Stimulated activated CD4-positive, alpha-beta T cell treated with anti-CD3 and anti-CD28 coated beads, Interleukin-15, amount 100 ng/mL, for 24 hours (primary cell): Measurements from ENCODE around the gene CHM.
"Not testable (repeated sequence)": the region's sequence is repeated elsewhere in the genome, so short reads cannot be mapped to it uniquely, and the experiment has no call there.

Source experiments
- DNase-seq: peaks from one replicate; pipeline ENCODE4 v3.0.0-alpha.2; 2020

CHM gene, protein sequence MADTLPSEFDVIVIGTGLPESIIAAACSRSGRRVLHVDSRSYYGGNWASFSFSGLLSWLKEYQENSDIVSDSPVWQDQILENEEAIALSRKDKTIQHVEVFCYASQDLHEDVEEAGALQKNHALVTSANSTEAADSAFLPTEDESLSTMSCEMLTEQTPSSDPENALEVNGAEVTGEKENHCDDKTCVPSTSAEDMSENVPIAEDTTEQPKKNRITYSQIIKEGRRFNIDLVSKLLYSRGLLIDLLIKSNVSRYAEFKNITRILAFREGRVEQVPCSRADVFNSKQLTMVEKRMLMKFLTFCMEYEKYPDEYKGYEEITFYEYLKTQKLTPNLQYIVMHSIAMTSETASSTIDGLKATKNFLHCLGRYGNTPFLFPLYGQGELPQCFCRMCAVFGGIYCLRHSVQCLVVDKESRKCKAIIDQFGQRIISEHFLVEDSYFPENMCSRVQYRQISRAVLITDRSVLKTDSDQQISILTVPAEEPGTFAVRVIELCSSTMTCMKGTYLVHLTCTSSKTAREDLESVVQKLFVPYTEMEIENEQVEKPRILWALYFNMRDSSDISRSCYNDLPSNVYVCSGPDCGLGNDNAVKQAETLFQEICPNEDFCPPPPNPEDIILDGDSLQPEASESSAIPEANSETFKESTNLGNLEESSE

GRCh38 chrX:86047174-86047935 is at the start of gene CHM:
CHM (minus strand) TSS chrX:86047558; CDS start chrX:86047532, 26 bp downstream.
- peak; percentile 61 for DNase-seq

DNA sequence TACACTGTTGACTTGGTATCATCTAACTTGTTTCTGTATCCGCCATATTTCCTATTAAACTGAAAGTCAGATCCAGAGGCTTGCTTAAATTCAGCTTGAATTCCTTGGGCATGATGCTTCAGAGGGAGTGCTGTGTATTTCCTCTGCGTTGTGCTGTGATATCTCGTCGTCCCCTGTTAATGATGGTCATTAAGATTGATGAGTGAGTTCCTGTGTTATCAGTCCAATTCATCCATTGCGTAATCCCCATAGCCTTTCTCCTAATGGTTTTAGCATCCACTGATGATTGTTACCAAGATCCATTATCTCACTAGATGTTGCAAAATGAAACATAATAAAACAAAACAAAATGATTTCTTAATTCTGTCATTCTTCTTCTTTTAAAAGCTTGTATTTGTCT is 31.3 kb upstream of the CHM start:
- no peak for DNase-seq

DNA sequence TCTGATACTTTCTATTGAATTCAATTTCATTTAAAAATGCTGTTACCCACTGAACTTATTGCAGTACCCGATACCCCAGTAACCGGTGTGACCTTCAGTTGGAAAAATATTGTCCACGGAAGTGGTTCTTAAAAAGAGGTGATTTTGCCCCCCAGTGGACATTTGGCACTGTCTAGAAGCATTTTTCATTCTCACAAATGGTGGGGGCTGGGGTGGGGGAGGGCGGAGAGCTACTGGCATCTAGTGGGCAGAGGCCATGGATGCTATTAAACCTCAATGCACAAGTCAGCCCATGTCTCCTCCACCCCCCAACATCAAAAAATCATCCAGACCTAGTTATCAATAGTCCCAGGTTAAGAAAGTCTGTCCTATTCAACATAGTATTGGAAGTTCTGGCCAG is 19.6 kb upstream of the CHM start:
- no peak for DNase-seq

- DNase-seq: no peak
Measured at GRCh38 chrX:86061407-86061806, 14.0 kb upstream of the CHM start.

- DNase-seq: no peak
Measured at GRCh38 chrX:86051741-86052140, 4.4 kb upstream of the CHM start.

GRCh38 chrX:86047936-86048280 is 550 bp upstream of the CHM start:
- no peak for DNase-seq

DNA sequence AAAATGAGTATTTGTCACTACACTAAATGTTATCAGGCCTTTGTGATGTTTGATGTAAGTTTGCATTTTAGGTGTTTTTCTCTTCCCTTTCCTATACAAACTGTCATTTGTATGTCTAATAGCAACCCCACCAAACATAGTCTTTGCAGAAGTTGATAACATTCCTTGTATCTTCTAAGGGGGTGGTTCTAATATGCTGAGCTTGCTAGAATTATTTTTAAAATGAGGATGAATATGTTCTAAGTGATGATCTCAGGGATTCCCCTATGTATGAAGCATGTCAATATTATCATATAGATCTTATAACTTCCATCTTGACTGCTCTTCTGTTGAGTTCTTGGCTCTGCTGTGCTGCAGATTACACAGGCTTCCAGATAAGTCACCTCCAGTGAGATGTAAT is 3.1 kb downstream of the CHM start:
- no peak for DNase-seq

DNA sequence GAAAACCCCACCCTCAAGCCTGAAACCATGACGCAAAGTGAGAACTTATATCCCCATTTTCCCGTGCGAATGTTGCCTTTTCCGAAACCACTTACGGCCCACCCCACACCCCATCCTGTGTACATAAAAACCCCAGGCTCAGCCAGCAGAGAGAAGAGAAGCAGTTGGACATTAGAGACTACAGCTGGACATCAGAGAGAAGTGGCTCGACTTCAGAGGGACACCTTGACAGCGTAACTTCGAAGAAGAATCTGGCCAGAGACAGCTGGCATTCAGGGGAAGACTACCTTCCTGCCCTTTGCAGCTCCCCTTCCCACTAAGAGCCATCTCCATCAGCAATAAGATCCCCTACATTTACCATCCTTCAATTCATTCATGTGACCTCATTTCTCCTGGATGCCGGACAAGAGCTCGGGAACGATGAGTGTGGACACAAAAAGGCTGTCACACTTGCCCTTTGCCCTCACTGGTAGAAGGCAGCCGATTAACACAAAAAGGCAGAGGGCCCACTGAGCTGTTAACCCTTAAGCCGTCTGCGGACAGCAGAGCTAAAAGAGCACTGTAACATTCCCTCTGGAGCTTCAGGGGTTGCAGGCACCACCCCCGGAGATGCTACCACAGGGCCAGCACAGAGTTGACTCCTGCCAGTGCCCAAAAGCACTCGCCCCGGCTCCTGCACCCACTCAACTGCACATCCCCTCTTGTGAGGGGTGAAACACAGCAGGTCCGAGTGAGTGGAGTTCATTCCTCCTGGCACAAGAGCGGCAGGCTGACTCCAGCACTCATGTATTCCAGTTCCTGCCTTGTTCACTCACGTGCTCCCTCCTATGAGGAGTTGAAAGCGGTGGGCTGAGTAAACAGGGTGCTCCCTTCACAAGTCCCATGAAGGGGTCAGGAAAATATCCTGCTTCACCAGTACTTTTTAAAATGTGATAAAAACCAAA is 7.5 kb downstream of the CHM start:
- DNase-seq: no peak

GRCh38 chrX:86033385-86033784 is 14.0 kb downstream of the CHM start:
- no peak for DNase-seq

- DNase-seq: no peak
Measured at GRCh38 chrX:86028681-86029080, 18.7 kb downstream of the CHM start.

DNA sequence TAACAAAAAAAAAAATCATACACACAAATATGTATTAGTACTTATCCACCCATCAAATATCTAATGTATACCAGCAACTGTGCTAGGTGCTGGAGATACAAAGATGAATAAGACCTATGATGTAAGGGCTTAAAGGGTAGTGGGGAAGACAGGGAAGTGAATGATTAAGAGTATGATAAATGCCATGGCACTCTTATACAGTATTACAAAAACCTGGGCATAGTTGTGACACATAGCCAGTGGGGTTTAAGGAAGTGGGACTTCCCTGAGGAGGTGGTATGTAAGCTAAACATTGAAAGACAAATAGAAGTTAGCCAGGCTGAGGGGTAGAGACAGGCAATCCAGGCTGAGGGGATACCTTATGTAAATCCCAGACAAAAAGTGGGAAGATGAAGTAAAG is 23.5 kb downstream of the CHM start:
- no peak for DNase-seq

DNA sequence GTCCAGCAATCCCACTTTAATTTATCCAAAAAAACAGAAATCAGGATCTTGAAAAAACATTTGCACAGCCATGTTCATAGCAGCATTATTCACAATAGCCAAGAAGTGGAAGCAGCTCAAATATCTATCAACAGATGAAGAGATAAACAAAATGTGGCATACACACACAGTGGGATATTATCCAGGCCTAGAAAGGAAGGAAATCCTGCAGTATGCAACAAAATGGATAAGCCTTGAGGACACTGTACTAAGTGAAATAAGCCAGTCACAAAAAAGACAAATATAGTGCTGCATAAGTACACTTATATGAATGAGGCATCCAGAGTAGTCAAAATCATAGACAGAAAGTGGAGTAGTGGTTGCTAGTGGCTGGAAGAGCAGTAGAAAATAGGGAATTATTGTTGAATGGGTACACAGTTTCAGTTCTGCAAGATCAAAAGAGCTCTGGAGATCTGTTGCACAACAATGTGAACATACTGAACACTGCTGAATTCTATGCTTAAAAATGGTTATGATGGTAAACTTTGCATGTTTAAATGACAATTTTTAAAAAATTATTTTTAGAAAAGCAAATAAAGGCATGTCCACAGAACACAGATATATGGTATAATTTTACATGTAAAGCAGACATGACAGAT is 25.6 kb downstream of the CHM start:
- DNase-seq: no peak

DNA sequence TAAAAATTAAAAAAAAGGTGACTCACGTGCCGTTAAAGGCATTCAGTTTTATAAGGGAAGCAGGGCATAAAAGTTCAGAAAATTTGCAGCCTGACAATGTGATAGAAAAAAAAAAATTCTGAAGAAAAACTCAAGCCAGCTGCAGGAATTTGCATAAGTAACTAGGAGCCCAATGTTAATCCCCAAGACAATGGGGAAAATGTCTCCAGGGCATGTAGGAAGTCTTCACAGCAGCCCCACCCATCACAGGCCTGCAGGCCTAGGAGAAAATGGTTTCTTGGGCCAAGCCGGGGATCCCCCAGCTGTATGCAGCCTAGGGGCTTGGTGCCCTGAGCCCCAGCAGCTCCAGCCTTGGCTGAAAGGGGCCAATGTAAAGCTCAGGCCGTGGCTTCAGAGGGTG is 31.2 kb downstream of the CHM start:
- no peak for DNase-seq

DNA sequence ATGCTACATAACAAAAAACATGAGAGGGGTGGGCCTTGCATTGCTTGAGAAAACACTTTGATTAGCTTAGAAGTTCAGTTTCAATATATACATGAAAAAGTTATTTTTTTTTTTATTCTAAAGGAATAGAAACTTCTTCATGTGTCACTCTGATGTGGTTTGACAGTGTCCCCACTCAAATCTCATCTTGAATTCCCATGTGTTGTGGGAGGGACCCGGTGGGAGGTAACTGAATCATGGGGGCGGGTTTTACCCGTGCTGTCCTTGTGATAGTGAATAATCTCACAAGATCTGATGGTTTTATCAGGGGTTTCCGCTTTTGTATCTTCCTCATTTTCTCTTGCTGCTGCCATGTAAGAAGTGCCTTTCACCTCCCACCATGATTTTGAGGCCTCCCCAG is 32.4 kb downstream of the CHM start:
- DNase-seq: peak; percentile 17

- DNase-seq: no peak
Measured at GRCh38 chrX:86014421-86014820, 32.9 kb downstream of the CHM start.

GRCh38 chrX:86013792-86014191 is 33.6 kb downstream of the CHM start:
- DNase-seq: no peak

DNA sequence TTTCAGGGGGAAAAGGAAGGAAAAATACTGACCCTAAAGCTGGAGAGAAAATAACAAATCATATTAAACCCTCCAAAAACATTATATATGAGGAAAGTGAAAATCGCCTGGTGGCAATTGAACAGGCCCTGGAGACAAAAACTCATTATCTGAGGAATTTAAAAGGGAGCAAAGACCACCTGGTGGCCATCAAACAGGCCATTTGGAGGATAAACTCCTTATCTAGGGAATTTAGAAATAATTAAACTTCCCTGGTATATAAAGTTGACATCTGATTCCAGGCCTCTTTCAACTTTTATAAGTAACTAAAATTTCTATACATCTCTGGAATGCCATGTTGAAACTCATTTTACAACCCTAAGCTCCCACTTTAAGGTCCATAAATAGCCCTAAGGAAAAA is 35.2 kb downstream of the CHM start:
- DNase-seq: no peak

DNA sequence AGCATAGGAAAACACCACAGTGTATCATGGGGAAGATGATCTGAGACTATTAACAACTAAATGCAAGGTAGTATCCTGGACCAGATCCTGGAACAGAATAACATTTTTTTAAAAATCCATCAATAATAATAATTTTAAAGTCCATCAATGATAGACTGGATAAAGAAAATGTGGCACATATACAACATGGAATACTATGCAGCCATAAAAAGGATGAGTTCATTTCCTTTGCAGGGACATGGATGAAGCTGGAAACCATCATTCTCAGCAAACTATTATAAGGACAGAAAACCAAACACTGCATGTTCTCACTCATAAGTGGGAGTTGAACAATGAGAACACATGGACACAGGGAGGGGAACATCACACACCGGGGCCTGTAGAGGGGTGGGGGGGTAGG is 37.6 kb downstream of the CHM start:
- DNase-seq: not testable (repeated sequence)

- not testable (repeated sequence) for DNase-seq
Measured at GRCh38 chrX:86007891-86008290, 39.5 kb downstream of the CHM start.

- peak; percentile 2 for DNase-seq
Measured at GRCh38 chrX:86002076-86002896, 45.1 kb downstream of the CHM start.

DNA sequence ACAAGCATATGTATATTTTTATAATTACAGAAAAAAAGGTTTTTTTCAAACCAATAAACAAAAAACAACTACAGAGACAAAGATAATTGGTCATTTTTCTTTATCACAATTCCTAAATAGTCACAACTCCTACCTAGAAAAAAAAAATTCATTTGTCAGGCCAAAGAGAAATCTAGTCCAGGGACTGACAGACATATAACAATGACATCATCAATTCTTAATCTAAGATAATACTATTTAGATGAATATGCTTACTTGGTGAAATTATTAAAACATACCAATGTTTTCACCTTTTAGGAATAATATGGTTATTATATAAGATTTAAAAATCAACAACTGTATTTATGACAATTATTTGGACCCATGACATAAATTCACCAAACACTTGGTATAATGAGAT is 48.4 kb downstream of the CHM start:
- DNase-seq: no peak
